ENCODE data around the gene KIAA1671. TPM values are rescaled to one million over a fixed set of nuclear protein-coding genes. Genes with fewer than 3 reads are reported as not detected.
A peak's percentile ranks its signal among the peaks of the same experiment; 100 is the strongest.

KIAA1671 gene
- total and polyA plus RNA-seq, 2 of the 13 experiments (the other 11 are each of a cell fraction or from before 2014, with no cell fraction given), result 13.5 to 13.6 TPM

DNA sequence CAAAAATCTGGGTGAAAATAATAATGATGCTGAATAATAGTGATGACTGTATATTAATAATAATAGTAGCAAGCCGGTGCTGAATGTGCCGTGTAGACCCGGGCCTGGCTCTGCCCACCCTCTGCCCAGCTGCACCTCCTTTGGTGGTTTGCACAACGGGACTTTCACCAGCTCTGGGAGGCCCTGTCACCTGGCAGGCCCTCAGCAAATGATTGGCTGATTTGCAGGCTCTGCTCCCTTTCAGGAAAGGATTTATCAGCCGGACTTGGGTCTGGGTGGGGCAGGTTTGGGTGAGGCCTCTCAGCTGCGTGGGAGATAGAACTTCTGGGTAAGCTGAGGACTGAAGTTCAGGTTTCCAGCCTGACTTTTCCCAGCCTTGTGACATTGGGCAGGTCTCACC, 21.4 kb downstream of the KIAA1671 start:
- ATAC-seq, result peak; percentile 24; the same call in 1 of the 3 replicates
- H3K79me2 ChIP-seq (ENCODE audit: insufficient read depth, low read length), result peaks cover 22% of the 10 kb centered on the region
- DNase-seq (ENCODE audit: low spot score), result no peak
- H2AFZ ChIP-seq (ENCODE audit: low read length), result no peak overlapping the region
- intact Hi-C loops (cut with micrococcal nuclease; ENCODE audit: unreplicated experiment), result no loop called here
- H3K27me3 ChIP-seq (ENCODE audit: control insufficient read depth in 1 of 2, insufficient read depth in 2 of 2, low read length in 2 of 2), result no peaks in the 10 kb centered on the region
- no peak overlapping the region for H3K27ac ChIP-seq (ENCODE audit: extremely low read length, insufficient read depth, low read length)
- H3K4me2 ChIP-seq (ENCODE audit: low read depth, low read length), result no peak overlapping the region
- no peak overlapping the region for H3K4me3 ChIP-seq (replicated peaks in 1 of 3; ENCODE audit: insufficient read depth in 1 of 3, low read depth in 2 of 3, low read length in 3 of 3)
- peaks cover 36% of the 10 kb centered on the region for H3K4me1 ChIP-seq (ENCODE audit: insufficient read depth, low read length)
- BruUV-seq (replicated peaks), result no TSS peak
- H3K36me3 ChIP-seq (replicated peaks in 1 of 2; ENCODE audit: control insufficient read depth in 1 of 2, insufficient read depth in 2 of 2, low read length in 2 of 2), result no peaks in the 10 kb centered on the region
- H4K20me1 ChIP-seq (ENCODE audit: insufficient read depth, low read length), result no peaks in the 10 kb centered on the region
- POLR2A ChIA-PET, result interaction anchor here (1.1 kb wide), 1 partner anchor 20 kb away, joined by 3 read pairs; no protein-coding TSS in a partner anchor
- CTCF ChIA-PET (ENCODE audit: low intra/inter-chr PET ratio, low total read pairs), result no interaction called here
- 23% methylated on average over 6 of the region's 6 CpGs for WGBS (ENCODE audit: low lambda C conversion rate)
- no peak overlapping the region for H3K9ac ChIP-seq (ENCODE audit: insufficient read depth, low read depth, low read length)
- FAIRE-seq, result no peak
- H3K9me3 ChIP-seq (ENCODE audit: low read length), result no peaks in the 10 kb centered on the region
- in situ Hi-C loops (cut with HindIII; ENCODE audit: extremely low pct_ligation_motif_present, low pct_unique_long_range_greater_than_20kb), result no loop called here
- TF ChIP-seq, protein P1, sequence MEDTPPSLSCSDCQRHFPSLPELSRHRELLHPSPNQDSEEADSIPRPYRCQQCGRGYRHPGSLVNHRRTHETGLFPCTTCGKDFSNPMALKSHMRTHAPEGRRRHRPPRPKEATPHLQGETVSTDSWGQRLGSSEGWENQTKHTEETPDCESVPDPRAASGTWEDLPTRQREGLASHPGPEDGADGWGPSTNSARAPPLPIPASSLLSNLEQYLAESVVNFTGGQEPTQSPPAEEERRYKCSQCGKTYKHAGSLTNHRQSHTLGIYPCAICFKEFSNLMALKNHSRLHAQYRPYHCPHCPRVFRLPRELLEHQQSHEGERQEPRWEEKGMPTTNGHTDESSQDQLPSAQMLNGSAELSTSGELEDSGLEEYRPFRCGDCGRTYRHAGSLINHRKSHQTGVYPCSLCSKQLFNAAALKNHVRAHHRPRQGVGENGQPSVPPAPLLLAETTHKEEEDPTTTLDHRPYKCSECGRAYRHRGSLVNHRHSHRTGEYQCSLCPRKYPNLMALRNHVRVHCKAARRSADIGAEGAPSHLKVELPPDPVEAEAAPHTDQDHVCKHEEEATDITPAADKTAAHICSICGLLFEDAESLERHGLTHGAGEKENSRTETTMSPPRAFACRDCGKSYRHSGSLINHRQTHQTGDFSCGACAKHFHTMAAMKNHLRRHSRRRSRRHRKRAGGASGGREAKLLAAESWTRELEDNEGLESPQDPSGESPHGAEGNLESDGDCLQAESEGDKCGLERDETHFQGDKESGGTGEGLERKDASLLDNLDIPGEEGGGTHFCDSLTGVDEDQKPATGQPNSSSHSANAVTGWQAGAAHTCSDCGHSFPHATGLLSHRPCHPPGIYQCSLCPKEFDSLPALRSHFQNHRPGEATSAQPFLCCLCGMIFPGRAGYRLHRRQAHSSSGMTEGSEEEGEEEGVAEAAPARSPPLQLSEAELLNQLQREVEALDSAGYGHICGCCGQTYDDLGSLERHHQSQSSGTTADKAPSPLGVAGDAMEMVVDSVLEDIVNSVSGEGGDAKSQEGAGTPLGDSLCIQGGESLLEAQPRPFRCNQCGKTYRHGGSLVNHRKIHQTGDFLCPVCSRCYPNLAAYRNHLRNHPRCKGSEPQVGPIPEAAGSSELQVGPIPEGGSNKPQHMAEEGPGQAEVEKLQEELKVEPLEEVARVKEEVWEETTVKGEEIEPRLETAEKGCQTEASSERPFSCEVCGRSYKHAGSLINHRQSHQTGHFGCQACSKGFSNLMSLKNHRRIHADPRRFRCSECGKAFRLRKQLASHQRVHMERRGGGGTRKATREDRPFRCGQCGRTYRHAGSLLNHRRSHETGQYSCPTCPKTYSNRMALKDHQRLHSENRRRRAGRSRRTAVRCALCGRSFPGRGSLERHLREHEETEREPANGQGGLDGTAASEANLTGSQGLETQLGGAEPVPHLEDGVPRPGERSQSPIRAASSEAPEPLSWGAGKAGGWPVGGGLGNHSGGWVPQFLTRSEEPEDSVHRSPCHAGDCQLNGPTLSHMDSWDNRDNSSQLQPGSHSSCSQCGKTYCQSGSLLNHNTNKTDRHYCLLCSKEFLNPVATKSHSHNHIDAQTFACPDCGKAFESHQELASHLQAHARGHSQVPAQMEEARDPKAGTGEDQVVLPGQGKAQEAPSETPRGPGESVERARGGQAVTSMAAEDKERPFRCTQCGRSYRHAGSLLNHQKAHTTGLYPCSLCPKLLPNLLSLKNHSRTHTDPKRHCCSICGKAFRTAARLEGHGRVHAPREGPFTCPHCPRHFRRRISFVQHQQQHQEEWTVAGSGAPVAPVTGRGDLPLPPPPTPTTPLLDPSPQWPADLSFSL (CRISPR knock-in tag; IDR thresholded peaks at IDR 0.05), result no peak
- TF ChIP-seq NFYB (CRISPR knock-in tag; IDR thresholded peaks at IDR 0.05) (0 out of 2 replicates have a peak, but pooled peaks have one; percentile 29), HNRNPL (IDR thresholded peaks at IDR 0.05; ENCODE audit: low read depth, low read length) (peak; percentile 70; the same call in 1 of the 2 replicates)
